HepG2 (cell line): Measurements from ENCODE around the gene ZMYM1. TPM values are rescaled to one million over a fixed set of nuclear protein-coding genes. Genes with fewer than 3 reads are reported as not detected.
A peak's percentile ranks its signal among the peaks of the same experiment; 100 is the strongest.

Source experiments
- DMAP1 ChIP-seq: IDR thresholded peaks from 2 replicates; pipeline ENCODE4 v1.6.1; 2016
- DNMT3B ChIP-seq: conservative IDR thresholded peaks from 2 replicates; pipeline ENCODE4 v1.6.1; 2016; ENCODE audit warnings: missing biosample characterization, control low read depth
- JDP2 ChIP-seq: sonication (generic); formaldehyde crosslinking; IDR thresholded peaks from 2 replicates; pipeline ENCODE4 v1.8.1; 2022; ENCODE audit warnings: missing genetic modification reagents, borderline replicate concordance
- MIER2 ChIP-seq: IDR thresholded peaks from 2 replicates; pipeline ENCODE4 v1.6.1; 2016; ENCODE audit warnings: missing biosample characterization, missing genetic modification reagents
- PAWR ChIP-seq: sonication (generic); formaldehyde crosslinking; IDR thresholded peaks from 2 replicates; pipeline ENCODE4 v1.4.0; 2020; ENCODE audit warnings: missing genetic modification reagents, mild to moderate bottlenecking, borderline replicate concordance
- RFX5 ChIP-seq: IDR thresholded peaks from 2 replicates; pipeline ENCODE4 v1.6.1; 2011; ENCODE audit warnings: low read depth, low read length, improper control_type of control experiment
- SMYD3 ChIP-seq: sonication (generic); formaldehyde crosslinking; IDR thresholded peaks from 2 replicates; pipeline ENCODE4 v1.8.1; 2023; ENCODE audit warnings: mild to moderate bottlenecking, missing genetic modification reagents
- SP2 ChIP-seq: sonication (generic); formaldehyde crosslinking; IDR thresholded peaks from 2 replicates; pipeline ENCODE4 v1.5.1; 2020; ENCODE audit warnings: mild to moderate bottlenecking, missing genetic modification reagents
- STAG1 ChIP-seq: sonication (generic); formaldehyde crosslinking; IDR thresholded peaks from 2 replicates; pipeline ENCODE4 v1.4.0; 2020; ENCODE audit warnings: missing genetic modification reagents
- ZNF234 ChIP-seq: sonication (generic); formaldehyde crosslinking; conservative IDR thresholded peaks from 2 replicates; pipeline ENCODE4 v1.5.1; 2020; ENCODE audit warnings: mild to moderate bottlenecking, missing genetic modification reagents
- ZNF547 ChIP-seq: sonication (generic); formaldehyde crosslinking; IDR thresholded peaks from 2 replicates; pipeline ENCODE4 v1.5.1; 2020; ENCODE audit warnings: mild to moderate bottlenecking, missing genetic modification reagents
- ZNF557 ChIP-seq: sonication (generic); formaldehyde crosslinking; IDR thresholded peaks from 2 replicates; pipeline ENCODE4 v1.4.0; 2020; ENCODE audit warnings: missing genetic modification reagents
- ZNF619 ChIP-seq: sonication (generic); formaldehyde crosslinking; IDR thresholded peaks from 2 replicates; pipeline ENCODE4 v1.4.0; 2020; ENCODE audit warnings: mild to moderate bottlenecking, missing genetic modification reagents
- ZNF672 ChIP-seq: sonication (generic); formaldehyde crosslinking; IDR thresholded peaks from 2 replicates; pipeline ENCODE4 v1.8.1; 2022; ENCODE audit warnings: missing genetic modification reagents
- ZNF703 ChIP-seq: sonication (generic); formaldehyde crosslinking; IDR thresholded peaks from 2 replicates; pipeline ENCODE4 v1.5.1; 2020; ENCODE audit warnings: missing genetic modification reagents, mild to moderate bottlenecking, moderate library complexity, borderline replicate concordance
- ZNF720 ChIP-seq: sonication (generic); formaldehyde crosslinking; IDR thresholded peaks from 2 replicates; pipeline ENCODE4 v1.4.0; 2020; ENCODE audit warnings: missing genetic modification reagents
- polyA plus RNA-seq, 8 experiments: library from polyadenylated mRNA; depleted of rRNA in 3 of 8; stranded (reverse) in 7 of 8; unstranded in 1 of 8; fragments of >200 nt; fragmentation: Illumina TruSeq in 4 of 8; extraction: Trizol in 4 of 8; gene quantifications; 2 replicates each; pipeline versions ENCODE4 v1.2.1 to v1.2.3, GENCODE V29; 2011 to 2016; ENCODE audit warnings: low read depth in 4 of 8, missing spikeins in 1 of 8, mixed read lengths in 1 of 8; ENCODE audit not compliant: insufficient read depth in 1 of 8
- total RNA-seq, 5 experiments: library from RNA; depleted of rRNA; stranded (reverse); fragments of >200 nt; fragmentation: Illumina TruSeq; extraction: Trizol; gene quantifications; 2 replicates each; pipeline ENCODE4 v1.2.3, GENCODE V29; 2016; ENCODE audit warnings: low read depth in 1 of 5
- TF ChIP-seq, protein P1 (sequence below): sonication (generic); formaldehyde crosslinking; IDR thresholded peaks from 2 replicates; pipeline ENCODE4 v1.9.0; 2021; ENCODE audit warnings: missing genetic modification reagents, mild to moderate bottlenecking, borderline replicate concordance
- TF ChIP-seq, protein P2 (sequence below): sonication (generic); formaldehyde crosslinking; IDR thresholded peaks from 2 replicates; pipeline ENCODE4 v1.4.0; 2020; ENCODE audit warnings: mild to moderate bottlenecking, missing genetic modification reagents
- TF ChIP-seq, protein P3 (sequence below): sonication (generic); formaldehyde crosslinking; IDR thresholded peaks from 2 replicates; pipeline ENCODE4 v1.4.0; 2020; ENCODE audit warnings: missing genetic modification reagents
- TF ChIP-seq, protein P4 (sequence below): sonication (generic); formaldehyde crosslinking; IDR thresholded peaks from 2 replicates; pipeline ENCODE4 v1.8.0; 2022; ENCODE audit warnings: mild to moderate bottlenecking, missing genetic modification reagents, borderline replicate concordance
- TF ChIP-seq, protein P5 (sequence below): sonication (generic); formaldehyde crosslinking; IDR thresholded peaks from 2 replicates; pipeline ENCODE4 v1.5.0; 2020; ENCODE audit warnings: mild to moderate bottlenecking, missing genetic modification reagents, moderate library complexity

Gene ZMYM1
- total and polyA plus RNA-seq, 2 of the 13 experiments (the other 11 are each of a cell fraction or from before 2014, with no cell fraction given) = 10.0 to 16.2 TPM

DNA sequence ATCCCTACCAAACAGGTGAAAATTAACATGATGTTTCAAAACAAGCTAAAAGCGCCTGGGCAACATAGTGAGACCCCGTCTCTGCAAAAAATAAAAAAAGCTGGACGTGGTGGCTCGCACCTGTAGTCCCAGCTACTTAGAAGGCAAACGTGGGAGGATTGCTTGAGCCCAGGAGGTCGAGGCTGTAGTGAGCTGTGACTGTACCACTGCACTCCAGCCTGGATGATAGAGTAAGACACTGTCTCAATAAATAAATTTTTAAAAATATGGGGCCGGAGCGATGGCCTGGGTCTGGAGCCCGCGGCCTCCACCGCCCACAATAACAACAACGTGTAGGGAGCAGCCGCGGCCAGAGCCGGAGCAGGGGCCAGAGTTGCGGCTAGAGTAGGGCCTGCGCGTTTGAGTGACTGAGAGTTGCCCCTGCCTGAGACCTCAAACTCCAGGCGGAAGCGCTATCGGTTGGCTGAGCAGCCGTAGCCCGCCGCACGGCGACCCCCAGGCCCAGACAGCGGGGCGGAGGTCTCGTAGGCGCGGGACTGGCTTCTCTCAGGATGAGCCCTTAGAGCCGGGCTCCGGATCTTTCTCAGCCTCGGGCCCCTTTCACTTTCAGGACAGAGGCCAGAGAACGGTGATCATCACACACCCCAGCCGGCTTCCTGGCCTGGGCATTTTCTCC is 41.4 kb downstream of the ZMYM1 start (continued):
- TF ChIP-seq PAWR (CRISPR knock-in tag) (no peak), ZNF672 (no peak), MIER2 (no peak), RFX5 (no peak), ZNF547 (CRISPR knock-in tag) (no peak), ZNF557 (no peak), ZNF234 (no peak), DMAP1 (CRISPR knock-in tag) (peak; percentile 37; the same call in 1 of the 2 replicates), STAG1 (CRISPR knock-in tag) (no peak; the same call in 1 of the 2 replicates), ZNF619 (CRISPR knock-in tag) (no peak), JDP2 (CRISPR knock-in tag) (no peak), DNMT3B (no peak), ZNF720 (CRISPR knock-in tag) (no peak), SP2 (no peak), SMYD3 (no peak), ZNF703 (CRISPR knock-in tag) (no peak)
- TF ChIP-seq, protein P1, sequence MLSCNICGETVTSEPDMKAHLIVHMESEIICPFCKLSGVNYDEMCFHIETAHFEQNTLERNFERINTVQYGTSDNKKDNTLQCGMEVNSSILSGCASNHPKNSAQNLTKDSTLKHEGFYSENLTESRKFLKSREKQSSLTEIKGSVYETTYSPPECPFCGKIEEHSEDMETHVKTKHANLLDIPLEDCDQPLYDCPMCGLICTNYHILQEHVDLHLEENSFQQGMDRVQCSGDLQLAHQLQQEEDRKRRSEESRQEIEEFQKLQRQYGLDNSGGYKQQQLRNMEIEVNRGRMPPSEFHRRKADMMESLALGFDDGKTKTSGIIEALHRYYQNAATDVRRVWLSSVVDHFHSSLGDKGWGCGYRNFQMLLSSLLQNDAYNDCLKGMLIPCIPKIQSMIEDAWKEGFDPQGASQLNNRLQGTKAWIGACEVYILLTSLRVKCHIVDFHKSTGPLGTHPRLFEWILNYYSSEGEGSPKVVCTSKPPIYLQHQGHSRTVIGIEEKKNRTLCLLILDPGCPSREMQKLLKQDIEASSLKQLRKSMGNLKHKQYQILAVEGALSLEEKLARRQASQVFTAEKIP (CRISPR knock-in tag) = no peak
- TF ChIP-seq, protein P2, sequence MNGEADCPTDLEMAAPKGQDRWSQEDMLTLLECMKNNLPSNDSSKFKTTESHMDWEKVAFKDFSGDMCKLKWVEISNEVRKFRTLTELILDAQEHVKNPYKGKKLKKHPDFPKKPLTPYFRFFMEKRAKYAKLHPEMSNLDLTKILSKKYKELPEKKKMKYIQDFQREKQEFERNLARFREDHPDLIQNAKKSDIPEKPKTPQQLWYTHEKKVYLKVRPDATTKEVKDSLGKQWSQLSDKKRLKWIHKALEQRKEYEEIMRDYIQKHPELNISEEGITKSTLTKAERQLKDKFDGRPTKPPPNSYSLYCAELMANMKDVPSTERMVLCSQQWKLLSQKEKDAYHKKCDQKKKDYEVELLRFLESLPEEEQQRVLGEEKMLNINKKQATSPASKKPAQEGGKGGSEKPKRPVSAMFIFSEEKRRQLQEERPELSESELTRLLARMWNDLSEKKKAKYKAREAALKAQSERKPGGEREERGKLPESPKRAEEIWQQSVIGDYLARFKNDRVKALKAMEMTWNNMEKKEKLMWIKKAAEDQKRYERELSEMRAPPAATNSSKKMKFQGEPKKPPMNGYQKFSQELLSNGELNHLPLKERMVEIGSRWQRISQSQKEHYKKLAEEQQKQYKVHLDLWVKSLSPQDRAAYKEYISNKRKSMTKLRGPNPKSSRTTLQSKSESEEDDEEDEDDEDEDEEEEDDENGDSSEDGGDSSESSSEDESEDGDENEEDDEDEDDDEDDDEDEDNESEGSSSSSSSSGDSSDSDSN (CRISPR knock-in tag) = peak; percentile 89
- TF ChIP-seq, protein P3, sequence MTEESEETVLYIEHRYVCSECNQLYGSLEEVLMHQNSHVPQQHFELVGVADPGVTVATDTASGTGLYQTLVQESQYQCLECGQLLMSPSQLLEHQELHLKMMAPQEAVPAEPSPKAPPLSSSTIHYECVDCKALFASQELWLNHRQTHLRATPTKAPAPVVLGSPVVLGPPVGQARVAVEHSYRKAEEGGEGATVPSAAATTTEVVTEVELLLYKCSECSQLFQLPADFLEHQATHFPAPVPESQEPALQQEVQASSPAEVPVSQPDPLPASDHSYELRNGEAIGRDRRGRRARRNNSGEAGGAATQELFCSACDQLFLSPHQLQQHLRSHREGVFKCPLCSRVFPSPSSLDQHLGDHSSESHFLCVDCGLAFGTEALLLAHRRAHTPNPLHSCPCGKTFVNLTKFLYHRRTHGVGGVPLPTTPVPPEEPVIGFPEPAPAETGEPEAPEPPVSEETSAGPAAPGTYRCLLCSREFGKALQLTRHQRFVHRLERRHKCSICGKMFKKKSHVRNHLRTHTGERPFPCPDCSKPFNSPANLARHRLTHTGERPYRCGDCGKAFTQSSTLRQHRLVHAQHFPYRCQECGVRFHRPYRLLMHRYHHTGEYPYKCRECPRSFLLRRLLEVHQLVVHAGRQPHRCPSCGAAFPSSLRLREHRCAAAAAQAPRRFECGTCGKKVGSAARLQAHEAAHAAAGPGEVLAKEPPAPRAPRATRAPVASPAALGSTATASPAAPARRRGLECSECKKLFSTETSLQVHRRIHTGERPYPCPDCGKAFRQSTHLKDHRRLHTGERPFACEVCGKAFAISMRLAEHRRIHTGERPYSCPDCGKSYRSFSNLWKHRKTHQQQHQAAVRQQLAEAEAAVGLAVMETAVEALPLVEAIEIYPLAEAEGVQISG (CRISPR knock-in tag) = no peak
- TF ChIP-seq, protein P4, sequence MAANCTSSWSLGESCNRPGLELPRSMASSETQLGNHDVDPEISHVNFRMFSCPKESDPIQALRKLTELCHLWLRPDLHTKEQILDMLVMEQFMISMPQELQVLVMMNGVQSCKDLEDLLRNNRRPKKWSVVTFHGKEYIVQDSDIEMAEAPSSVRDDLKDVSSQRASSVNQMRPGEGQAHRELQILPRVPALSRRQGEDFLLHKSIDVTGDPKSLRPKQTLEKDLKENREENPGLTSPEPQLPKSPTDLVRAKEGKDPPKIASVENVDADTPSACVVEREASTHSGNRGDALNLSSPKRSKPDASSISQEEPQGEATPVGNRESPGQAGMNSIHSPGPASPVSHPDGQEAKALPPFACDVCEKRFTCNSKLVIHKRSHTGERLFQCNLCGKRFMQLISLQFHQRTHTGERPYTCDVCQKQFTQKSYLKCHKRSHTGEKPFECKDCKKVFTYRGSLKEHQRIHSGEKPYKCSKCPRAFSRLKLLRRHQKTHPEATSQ (CRISPR knock-in tag) = no peak
- TF ChIP-seq, protein P5, sequence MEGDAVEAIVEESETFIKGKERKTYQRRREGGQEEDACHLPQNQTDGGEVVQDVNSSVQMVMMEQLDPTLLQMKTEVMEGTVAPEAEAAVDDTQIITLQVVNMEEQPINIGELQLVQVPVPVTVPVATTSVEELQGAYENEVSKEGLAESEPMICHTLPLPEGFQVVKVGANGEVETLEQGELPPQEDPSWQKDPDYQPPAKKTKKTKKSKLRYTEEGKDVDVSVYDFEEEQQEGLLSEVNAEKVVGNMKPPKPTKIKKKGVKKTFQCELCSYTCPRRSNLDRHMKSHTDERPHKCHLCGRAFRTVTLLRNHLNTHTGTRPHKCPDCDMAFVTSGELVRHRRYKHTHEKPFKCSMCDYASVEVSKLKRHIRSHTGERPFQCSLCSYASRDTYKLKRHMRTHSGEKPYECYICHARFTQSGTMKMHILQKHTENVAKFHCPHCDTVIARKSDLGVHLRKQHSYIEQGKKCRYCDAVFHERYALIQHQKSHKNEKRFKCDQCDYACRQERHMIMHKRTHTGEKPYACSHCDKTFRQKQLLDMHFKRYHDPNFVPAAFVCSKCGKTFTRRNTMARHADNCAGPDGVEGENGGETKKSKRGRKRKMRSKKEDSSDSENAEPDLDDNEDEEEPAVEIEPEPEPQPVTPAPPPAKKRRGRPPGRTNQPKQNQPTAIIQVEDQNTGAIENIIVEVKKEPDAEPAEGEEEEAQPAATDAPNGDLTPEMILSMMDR (CRISPR knock-in tag) = peak; percentile 14; the same call in 1 of the 2 replicates
